Epidermal melanocyte (primary cell): ENCODE data around the gene ZNF445.
"Not testable (repeated sequence)": the region's sequence is repeated elsewhere in the genome, so short reads cannot be mapped to it uniquely, and the experiment has no call there.

Experiments used
- DNase-seq: peaks from one replicate; pipeline ENCODE4 v3.0.0; 2011; ENCODE audit warnings: low spot score; ENCODE audit not compliant: insufficient read length

ZNF445 gene

GRCh38 chr3:44400771-44401170 is 76.7 kb downstream of the ZNF445 start:
- no peak for DNase-seq

- DNase-seq, result no peak
Observed at GRCh38 chr3:44398853-44399252, 78.6 kb downstream of the ZNF445 start.

- DNase-seq, result not testable (repeated sequence)
Observed at GRCh38 chr3:44398271-44398670, 79.2 kb downstream of the ZNF445 start.

GRCh38 chr3:44396200-44397171 is 81.0 kb downstream of the ZNF445 start:
- DNase-seq, result no peak

GRCh38 chr3:44395714-44396113 is 81.8 kb downstream of the ZNF445 start:
- no peak for DNase-seq

GRCh38 chr3:44392489-44392888 is 85.0 kb downstream of the ZNF445 start:
- no peak for DNase-seq

GRCh38 chr3:44387404-44387803 is 90.1 kb downstream of the ZNF445 start:
- DNase-seq, result no peak
